OCI-LY1 (cell line): Measurements from ENCODE around the gene ZNF827.

Experiments used
- H2AFZ ChIP-seq: fragments of 200-600 bp; sonication (generic), shearing (Covaris generic); 2 replicates; pipeline ENCODE4 v1.6.0; 2014; ENCODE audit warnings: antibody characterized with exemption, mild to moderate bottlenecking, low read length
- H3F3A ChIP-seq: fragments of 200-600 bp; sonication (generic), shearing (Covaris generic); 2 replicates; pipeline ENCODE4 v1.6.0; 2014; ENCODE audit warnings: mild to moderate bottlenecking, antibody characterized with exemption, low read length, moderate library complexity; ENCODE audit not compliant: insufficient read depth
- H3K27ac ChIP-seq: fragments of 200-600 bp; sonication (generic); 2 replicates; pipeline ENCODE4 v1.5.1; 2014; ENCODE audit warnings: low read length, mixed run types, mild to moderate bottlenecking, low read depth; ENCODE audit not compliant: poor library complexity, severe bottlenecking
- H3K27me3 ChIP-seq: fragments of 200-600 bp; sonication (generic); 2 replicates; pipeline ENCODE4 v1.6.0; 2014; ENCODE audit warnings: antibody characterized with exemption, mild to moderate bottlenecking, low read length, moderate library complexity; ENCODE audit not compliant: insufficient read depth
- H3K36me3 ChIP-seq: fragments of 200-600 bp; sonication (generic); 2 replicates; pipeline ENCODE4 v1.6.1; 2014; ENCODE audit warnings: mild to moderate bottlenecking, antibody characterized with exemption, low read length, moderate library complexity, mixed read lengths; ENCODE audit not compliant: insufficient read depth
- H3K4me1 ChIP-seq: fragments of 200-600 bp; sonication (generic); 2 replicates; pipeline ENCODE4 v1.5.1; 2014; ENCODE audit warnings: mild to moderate bottlenecking, low read length, moderate library complexity; ENCODE audit not compliant: insufficient read depth, severe bottlenecking
- H3K4me2 ChIP-seq: fragments of 200-600 bp; sonication (generic), shearing (Covaris generic); 2 replicates; pipeline ENCODE4 v1.6.1; 2014; ENCODE audit warnings: low read length
- H3K4me3 ChIP-seq: fragments of 200-600 bp; sonication (generic); 2 replicates; pipeline ENCODE4 v1.5.1; 2014; ENCODE audit warnings: low read length, low read depth, mild to moderate bottlenecking, mixed read lengths; ENCODE audit not compliant: poor library complexity, severe bottlenecking
- H3K79me2 ChIP-seq: fragments of 200-600 bp; shearing (Covaris generic); 2 replicates; pipeline ENCODE4 v1.6.1; 2016; ENCODE audit warnings: mixed run types, low read length, mixed read lengths; ENCODE audit not compliant: insufficient read depth
- H3K9ac ChIP-seq: fragments of 200-600 bp; sonication (generic), shearing (Covaris generic); 2 replicates; pipeline ENCODE4 v1.6.1; 2014; ENCODE audit warnings: mild to moderate bottlenecking, low read length, mixed read lengths
- H3K9me2 ChIP-seq: fragments of 200-600 bp; sonication (generic), shearing (Covaris generic); 2 replicates; pipeline ENCODE4 v1.6.1; 2014; ENCODE audit warnings: low read depth, mild to moderate bottlenecking, low read length, mixed read lengths
- H3K9me3 ChIP-seq: fragments of 200-600 bp; shearing (Covaris generic); 2 replicates; pipeline ENCODE4 v1.6.1; 2014; ENCODE audit warnings: low read length, mixed read lengths
- H4K20me1 ChIP-seq: fragments of 200-600 bp; sonication (generic), shearing (Covaris generic); 2 replicates; pipeline ENCODE4 v1.6.0; 2016; ENCODE audit warnings: mild to moderate bottlenecking, low read length; ENCODE audit not compliant: insufficient read depth
- CTCF ChIP-seq: fragments of 200-600 bp; sonication (generic), shearing (Covaris generic); IDR thresholded peaks from 2 replicates; pipeline ENCODE4 v1.5.1; 2017; ENCODE audit warnings: mild to moderate bottlenecking, antibody characterized with exemption, low read length, moderate library complexity, mixed read lengths
- EZH2 ChIP-seq: fragments of 200-600 bp; sonication (generic), shearing (Covaris generic); IDR thresholded peaks from 2 replicates; pipeline ENCODE4 v1.8.0; 2017; ENCODE audit warnings: borderline replicate concordance, mixed run types, mild to moderate bottlenecking, antibody characterized with exemption, low read length, moderate library complexity, mixed read lengths

ZNF827 gene

DNA sequence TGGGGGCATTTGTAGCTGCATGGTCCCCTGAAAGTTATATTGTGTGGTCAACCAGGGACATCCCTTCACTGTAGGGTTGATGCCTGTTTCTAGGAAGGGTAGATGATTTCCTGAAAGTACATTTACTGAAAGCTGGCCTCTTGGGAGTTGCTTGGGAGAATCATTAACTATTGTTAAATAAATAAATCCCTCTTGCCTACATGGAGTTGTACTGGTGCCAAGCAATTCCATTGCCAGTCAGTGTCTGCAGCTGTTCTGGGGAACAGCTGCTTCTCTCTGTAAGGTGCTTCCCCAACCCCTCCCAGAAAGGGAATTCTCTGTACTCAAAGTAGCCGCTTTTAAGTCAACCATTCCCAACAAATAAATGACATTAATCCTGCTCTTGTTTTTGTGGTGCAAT, 207.6 kb downstream of the ZNF827 start:
- Histone ChIP-seq H3K36me3 (no peaks in the 10 kb centered on the region), H3K4me2 (no peak overlapping the region), H3K9me2 (no peaks in the 10 kb centered on the region), H3K27me3 (0 out of 2 replicates have a peak, but pooled peaks cover 5% of the 10 kb centered on the region), H3K9me3 (no peaks in the 10 kb centered on the region), H3K4me3 (no peak overlapping the region), H3F3A (0 out of 2 replicates have a peak, but pooled peaks cover 3% of the 10 kb centered on the region), H4K20me1 (no peaks in the 10 kb centered on the region), H3K79me2 (no peaks in the 10 kb centered on the region), H3K4me1 (peaks cover 8% of the 10 kb centered on the region), H2AFZ (no peak overlapping the region), H3K9ac (no peak overlapping the region), H3K27ac (no peak overlapping the region)
- TF ChIP-seq EZH2 = no peak
- no peak for TF ChIP-seq CTCF

DNA sequence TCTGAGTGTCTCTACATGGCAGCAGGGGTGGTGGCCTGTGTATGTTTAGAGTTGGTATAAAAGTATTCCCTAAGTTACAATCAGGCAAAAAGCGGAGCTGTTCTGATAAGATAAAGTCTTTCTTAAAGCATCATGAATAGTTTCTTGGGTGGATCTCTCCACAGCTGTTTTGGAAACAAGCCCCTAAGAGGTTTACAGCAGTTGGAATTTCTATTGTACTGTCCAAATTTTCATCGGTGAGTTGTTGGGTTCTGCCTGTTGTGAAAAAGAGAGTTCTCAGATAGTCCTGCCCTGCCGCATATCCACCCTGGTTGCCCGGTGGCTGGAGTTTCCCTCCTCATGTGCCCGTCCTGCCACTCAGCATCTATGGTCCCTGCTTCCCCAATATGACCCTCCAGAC, 208.6 kb downstream of the ZNF827 start:
- TF ChIP-seq CTCF = no peak
- no peak for TF ChIP-seq EZH2
- no peaks in the 10 kb centered on the region for H3K36me3 ChIP-seq
- no peaks in the 10 kb centered on the region for H3K9me3 ChIP-seq
- 0 out of 2 replicates have a peak, but pooled peaks cover 5% of the 10 kb centered on the region for H3K27me3 ChIP-seq
- peaks cover 8% of the 10 kb centered on the region for H3K4me1 ChIP-seq
- H2AFZ ChIP-seq = no peak overlapping the region
- H3K4me2 ChIP-seq = no peak overlapping the region
- H3K79me2 ChIP-seq = no peaks in the 10 kb centered on the region
- no peaks in the 10 kb centered on the region for H3K9me2 ChIP-seq
- no peak overlapping the region for H3K27ac ChIP-seq
- no peak overlapping the region for H3K4me3 ChIP-seq
- 0 out of 2 replicates have a peak, but pooled peaks cover 3% of the 10 kb centered on the region for H3F3A ChIP-seq
- no peak overlapping the region for H3K9ac ChIP-seq
- H4K20me1 ChIP-seq = no peaks in the 10 kb centered on the region

- H3K27ac ChIP-seq = no peak overlapping the region
- no peaks in the 10 kb centered on the region for H3K9me2 ChIP-seq
- TF ChIP-seq EZH2 (no peak), CTCF (no peak)
Measured at GRCh38 chr4:145723336-145723735, 215.3 kb downstream of the ZNF827 start.

More at GRCh38 chr4:145723336-145723735, 215.3 kb downstream of the ZNF827 start:
- Histone ChIP-seq H3F3A (no peaks in the 10 kb centered on the region), H2AFZ (no peak overlapping the region), H3K36me3 (no peaks in the 10 kb centered on the region), H3K9me3 (no peaks in the 10 kb centered on the region), H3K4me2 (no peak overlapping the region), H3K4me1 (no peaks in the 10 kb centered on the region), H4K20me1 (no peaks in the 10 kb centered on the region), H3K4me3 (no peak overlapping the region), H3K79me2 (no peaks in the 10 kb centered on the region), H3K27me3 (no peaks in the 10 kb centered on the region), H3K9ac (no peak overlapping the region)
